GM10248 (cell line): ENCODE measurements around the gene P2RY10.

ENCODE experiments used
- CTCF ChIA-PET: fragments of 300-600 bp; sonication (Branson Sonifier 250); formaldehyde crosslinking; extraction: SDS; loops from one replicate; lab custom pipeline; 2021; ENCODE audit warnings: antibody characterized with exemption; lab: Yijun Ruan, JAX
- POLR2A ChIA-PET: fragments of 350-650 bp; sonication (Branson Sonifier 250); formaldehyde crosslinking; extraction: SDS; loops from one replicate; lab custom pipeline; 2020; ENCODE audit warnings: antibody characterized with exemption; lab: Yijun Ruan, JAX
- DNase-seq: peaks from one replicate; pipeline ENCODE4 v3.0.0; 2012; ENCODE audit errors: extremely low spot score
- TF ChIP-seq, protein P1 (sequence below): IDR thresholded peaks from 2 replicates; pipeline ENCODE4 v1.5.1; 2012; ENCODE audit warnings: mild to moderate bottlenecking, low read depth; ENCODE audit errors: extremely low read depth, missing control alignments, control extremely low read depth

The P2RY10 gene

DNA sequence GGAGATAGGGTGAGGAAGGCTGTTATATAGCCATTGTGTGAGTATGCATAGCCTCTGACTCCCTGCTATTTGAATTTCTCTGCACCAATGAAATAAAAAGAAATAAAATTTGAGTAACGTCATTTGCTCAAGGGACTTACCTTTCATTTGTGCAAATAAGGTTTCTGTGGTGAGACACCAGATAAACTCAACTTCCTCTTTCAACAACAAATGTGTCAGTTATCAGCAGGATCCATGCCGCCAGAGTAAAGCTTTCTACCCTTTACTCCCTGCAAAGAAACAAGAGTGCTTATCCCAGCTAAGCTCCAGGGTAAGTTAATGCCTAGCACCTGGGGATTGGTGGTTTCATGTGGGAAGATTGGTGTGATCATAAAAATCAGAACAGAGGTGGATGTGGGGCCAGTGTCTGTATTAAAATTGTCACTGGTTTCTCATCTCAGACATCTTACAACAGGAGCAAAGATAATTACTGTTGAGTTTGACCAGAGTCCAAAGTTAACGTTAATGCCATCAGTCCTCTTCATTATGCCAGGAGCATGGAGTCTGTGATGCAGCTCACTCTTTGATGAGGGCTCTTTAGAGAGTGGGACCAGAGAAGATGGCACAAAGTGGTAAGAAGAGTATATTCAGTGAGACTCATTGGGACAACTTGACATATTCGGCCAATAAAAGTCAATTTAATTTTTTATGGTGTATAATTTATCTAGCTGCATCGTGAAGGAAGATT, at the start of gene P2RY10:
P2RY10 (plus strand) TSS at position 206 of the 727 bp plus-strand sequence. CDS start 15,130 bp downstream, outside the sequence.
- ChIA-PET CTCF (interaction anchor here (1.4 to 2.9 kb wide), 2 partner anchors 13 to 22 kb away, joined by 4 to 8 read pairs; no protein-coding TSS in a partner anchor), POLR2A (no interaction called here)
- TF ChIP-seq, protein P1, sequence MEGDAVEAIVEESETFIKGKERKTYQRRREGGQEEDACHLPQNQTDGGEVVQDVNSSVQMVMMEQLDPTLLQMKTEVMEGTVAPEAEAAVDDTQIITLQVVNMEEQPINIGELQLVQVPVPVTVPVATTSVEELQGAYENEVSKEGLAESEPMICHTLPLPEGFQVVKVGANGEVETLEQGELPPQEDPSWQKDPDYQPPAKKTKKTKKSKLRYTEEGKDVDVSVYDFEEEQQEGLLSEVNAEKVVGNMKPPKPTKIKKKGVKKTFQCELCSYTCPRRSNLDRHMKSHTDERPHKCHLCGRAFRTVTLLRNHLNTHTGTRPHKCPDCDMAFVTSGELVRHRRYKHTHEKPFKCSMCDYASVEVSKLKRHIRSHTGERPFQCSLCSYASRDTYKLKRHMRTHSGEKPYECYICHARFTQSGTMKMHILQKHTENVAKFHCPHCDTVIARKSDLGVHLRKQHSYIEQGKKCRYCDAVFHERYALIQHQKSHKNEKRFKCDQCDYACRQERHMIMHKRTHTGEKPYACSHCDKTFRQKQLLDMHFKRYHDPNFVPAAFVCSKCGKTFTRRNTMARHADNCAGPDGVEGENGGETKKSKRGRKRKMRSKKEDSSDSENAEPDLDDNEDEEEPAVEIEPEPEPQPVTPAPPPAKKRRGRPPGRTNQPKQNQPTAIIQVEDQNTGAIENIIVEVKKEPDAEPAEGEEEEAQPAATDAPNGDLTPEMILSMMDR, result no peak
- peak; percentile 21 for DNase-seq

DNA sequence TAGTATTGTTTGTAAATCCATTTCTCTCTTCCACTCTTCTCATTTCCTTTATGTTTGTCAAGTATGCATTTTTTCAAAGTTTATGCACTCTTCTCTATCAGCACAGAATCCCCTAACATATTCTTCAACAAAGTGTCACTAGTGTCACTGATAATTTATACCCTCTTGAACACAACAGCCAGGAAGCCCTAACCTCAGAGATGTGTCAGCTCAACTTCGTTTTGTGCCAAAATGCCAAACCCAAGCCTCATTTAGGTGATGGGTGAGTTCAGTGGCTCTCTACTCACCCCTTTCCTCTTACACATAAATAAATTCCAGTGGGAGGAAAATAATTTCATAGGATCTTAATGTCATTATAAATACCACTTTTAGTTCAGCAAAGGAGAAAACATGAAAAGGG, 22.4 kb upstream of the P2RY10 start:
- TF ChIP-seq, protein P1, result no peak
- no peak for DNase-seq
- POLR2A ChIA-PET, result no interaction called here
- CTCF ChIA-PET, result interaction anchor here (1.2 to 1.4 kb wide), 2 partner anchors 23 to 25 kb away, joined by 3 to 4 read pairs; partner anchors contain the start of gene P2RY10

- TF ChIP-seq, protein P1, result no peak
- POLR2A ChIA-PET, result no interaction called here
- peak; percentile 50 for DNase-seq
- CTCF ChIA-PET, result interaction anchor here (0.9 to 1.2 kb wide), 2 partner anchors 22 to 27 kb away, joined by 3 to 4 read pairs; partner anchors contain the start of gene P2RY10
Measured at GRCh38 chrX:78923198-78924015, 21.8 kb upstream of the P2RY10 start.

DNA sequence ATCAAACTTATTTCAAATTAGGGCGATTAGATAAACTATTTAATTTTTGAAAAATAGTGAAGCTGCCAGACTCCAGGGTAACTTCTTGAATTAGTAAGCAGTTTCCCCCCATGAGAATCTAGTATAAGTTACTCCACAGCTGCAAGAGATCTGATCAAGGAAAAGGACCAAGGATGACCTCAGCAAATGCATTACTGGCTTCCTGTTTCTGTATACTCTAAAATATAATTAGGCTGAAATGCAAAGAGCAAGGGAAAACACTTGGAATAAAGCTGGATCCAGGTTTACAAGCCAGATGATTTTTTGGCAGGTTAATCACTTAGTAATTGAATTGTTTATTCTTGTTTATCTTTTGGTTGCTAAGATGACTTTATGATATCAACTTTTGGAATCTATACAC, 13.4 kb upstream of the P2RY10 start:
- DNase-seq, result no peak
- ChIA-PET POLR2A (no interaction called here), CTCF (no interaction called here)
- TF ChIP-seq, protein P1, result no peak

- TF ChIP-seq, protein P1, result no peak
- CTCF ChIA-PET, result interaction anchor here (1.5 to 1.8 kb wide), 2 partner anchors 9 to 14 kb away, joined by 3 to 4 read pairs; no protein-coding TSS in a partner anchor
- DNase-seq, result no peak
- POLR2A ChIA-PET, result no interaction called here
Measured at GRCh38 chrX:78934866-78935265, 10.3 kb upstream of the P2RY10 start.

- TF ChIP-seq, protein P1, result no peak
- ChIA-PET POLR2A (interaction anchor here (0.6 kb wide), 2 partner anchors 20 to 145 kb away, joined by 4 to 5 read pairs; no protein-coding TSS in a partner anchor), CTCF (interaction anchor here (1.4 kb wide), 1 partner anchor 10 kb away, joined by 3 read pairs; no protein-coding TSS in a partner anchor)
- DNase-seq, result no peak
Measured at GRCh38 chrX:78944351-78944750, 840 bp upstream of the P2RY10 start.
